Esophagus muscularis mucosa (tissue), 3 donors: ENCODE measurements around the gene KRT39.

Source experiments
- POLR2A ChIP-seq: fragments of 450-650 bp; IDR thresholded peaks from one replicate; pipeline ENCODE4 v1.6.1; 2017; ENCODE audit warnings: antibody characterized with exemption, moderate library complexity, mild to moderate bottlenecking, low read depth
- POLR2AphosphoS5 ChIP-seq, 2 donors: sonication (generic); formaldehyde crosslinking; IDR thresholded peaks; one replicate each; pipeline ENCODE4 v1.6.1; 2017; ENCODE audit warnings: antibody characterized with exemption in 2 of 2
- TF ChIP-seq, protein P1 (sequence below), 3 experiments: fragments of 200-600 bp in 2 of 3; fragments of 450-650 bp in 1 of 3; sonication (generic) in 2 of 3; IDR thresholded peaks; one replicate each; pipeline ENCODE4 v1.5.1; 2017 to 2019; ENCODE audit warnings: antibody characterized with exemption in 3 of 3, mild to moderate bottlenecking in 2 of 3, moderate library complexity in 1 of 3

DNA sequence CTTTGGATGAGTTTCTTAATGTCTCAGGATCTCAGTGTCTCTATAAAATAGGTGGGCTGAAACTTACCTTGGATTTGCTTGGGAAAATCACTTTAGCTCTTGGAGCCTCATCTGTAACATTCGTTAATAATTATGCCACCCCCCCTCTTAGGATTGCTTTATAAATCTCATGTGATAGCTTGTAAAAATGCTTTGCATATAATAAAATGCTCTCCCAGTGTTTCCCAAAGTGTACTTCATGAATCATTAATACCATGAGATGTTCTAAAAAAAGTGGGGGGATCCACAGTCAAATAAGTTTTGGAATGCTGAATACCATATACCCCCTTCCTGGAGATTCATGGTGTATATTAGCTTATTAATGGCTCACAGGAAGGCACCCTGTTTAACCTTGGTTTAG, 5.2 kb downstream of the KRT39 start:
- no peak for TF ChIP-seq POLR2A
- TF ChIP-seq, protein P1, sequence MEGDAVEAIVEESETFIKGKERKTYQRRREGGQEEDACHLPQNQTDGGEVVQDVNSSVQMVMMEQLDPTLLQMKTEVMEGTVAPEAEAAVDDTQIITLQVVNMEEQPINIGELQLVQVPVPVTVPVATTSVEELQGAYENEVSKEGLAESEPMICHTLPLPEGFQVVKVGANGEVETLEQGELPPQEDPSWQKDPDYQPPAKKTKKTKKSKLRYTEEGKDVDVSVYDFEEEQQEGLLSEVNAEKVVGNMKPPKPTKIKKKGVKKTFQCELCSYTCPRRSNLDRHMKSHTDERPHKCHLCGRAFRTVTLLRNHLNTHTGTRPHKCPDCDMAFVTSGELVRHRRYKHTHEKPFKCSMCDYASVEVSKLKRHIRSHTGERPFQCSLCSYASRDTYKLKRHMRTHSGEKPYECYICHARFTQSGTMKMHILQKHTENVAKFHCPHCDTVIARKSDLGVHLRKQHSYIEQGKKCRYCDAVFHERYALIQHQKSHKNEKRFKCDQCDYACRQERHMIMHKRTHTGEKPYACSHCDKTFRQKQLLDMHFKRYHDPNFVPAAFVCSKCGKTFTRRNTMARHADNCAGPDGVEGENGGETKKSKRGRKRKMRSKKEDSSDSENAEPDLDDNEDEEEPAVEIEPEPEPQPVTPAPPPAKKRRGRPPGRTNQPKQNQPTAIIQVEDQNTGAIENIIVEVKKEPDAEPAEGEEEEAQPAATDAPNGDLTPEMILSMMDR (IDR thresholded peaks at IDR 0.05) = no peak
- no peak for TF ChIP-seq POLR2AphosphoS5 (IDR thresholded peaks at IDR 0.05)
